GM23338 (cell line): ENCODE data around the gene ZNF507. TPM values are rescaled to one million over a fixed set of nuclear protein-coding genes. Genes with fewer than 3 reads are reported as not detected.
A peak's percentile ranks its signal among the peaks of the same experiment; 100 is the strongest.

Experiments used
- ATAC-seq: fragments of 200-7000 bp; cut with Tn5 transposase; 3 replicates; pipeline ENCODE4 v1.9.1; 2020
- DNase-seq: peaks from one replicate; pipeline ENCODE4 v3.0.0-alpha.2; 2015; ENCODE audit warnings: low spot score
- H2AFZ ChIP-seq: fragments of 200-600 bp; sonication (generic); 2 replicates; pipeline ENCODE4 v1.8.0; 2016; ENCODE audit warnings: antibody characterized with exemption, mild to moderate bottlenecking, moderate library complexity
- H3F3A ChIP-seq: fragments of 200-600 bp; sonication (generic); replicated peaks from 2 replicates; pipeline ENCODE4 v1.8.0; 2017; ENCODE audit warnings: antibody characterized with exemption, mixed run types, low read depth
- H3K27ac ChIP-seq: fragments of 200-600 bp; sonication (generic); 2 replicates; pipeline ENCODE4 v1.6.1; 2016; ENCODE audit warnings: low read depth
- H3K27me3 ChIP-seq: fragments of 200-600 bp; sonication (generic); 2 replicates; pipeline ENCODE4 v1.8.0; 2016; ENCODE audit warnings: mild to moderate bottlenecking, mixed run types, moderate library complexity; ENCODE audit not compliant: insufficient read depth
- H3K36me3 ChIP-seq: fragments of 200-600 bp; sonication (generic); 2 replicates; pipeline ENCODE4 v1.8.0; 2016; ENCODE audit warnings: mild to moderate bottlenecking; ENCODE audit not compliant: insufficient read depth
- H3K4me1 ChIP-seq: fragments of 200-600 bp; sonication (generic); 2 replicates; pipeline ENCODE4 v1.8.0; 2016; ENCODE audit warnings: mild to moderate bottlenecking, moderate library complexity; ENCODE audit not compliant: insufficient read depth
- H3K4me2 ChIP-seq: fragments of 200-600 bp; sonication (generic); 2 replicates; pipeline ENCODE4 v1.7.1; 2017; ENCODE audit warnings: mixed run types
- H3K4me3 ChIP-seq: fragments of 200-600 bp; sonication (generic); 2 replicates; pipeline ENCODE4 v1.6.1; 2016; ENCODE audit warnings: mixed run types
- H3K79me2 ChIP-seq: fragments of 200-600 bp; sonication (generic); replicated peaks from 2 replicates; pipeline ENCODE4 v1.8.0; 2017; ENCODE audit warnings: mild to moderate bottlenecking; ENCODE audit not compliant: insufficient read depth
- H3K9me2 ChIP-seq: fragments of 200-600 bp; sonication (generic); 2 replicates; pipeline ENCODE4 v1.8.0; 2017; ENCODE audit not compliant: insufficient read depth
- H4K20me1 ChIP-seq: fragments of 200-600 bp; sonication (generic); replicated peaks from 2 replicates; pipeline ENCODE4 v1.8.0; 2017; ENCODE audit warnings: mild to moderate bottlenecking; ENCODE audit not compliant: insufficient read depth
- H3K27ac Mint-ChIP-seq: 2 replicates; pipeline ENCODE4 v1.8.0; 2020; ENCODE audit warnings: inconsistent platforms, mild to moderate bottlenecking, moderate library complexity, mixed read lengths
- H3K27me3 Mint-ChIP-seq: 3 replicates; pipeline ENCODE4 v1.8.0; 2022; ENCODE audit warnings: low read depth, mild to moderate bottlenecking, moderate library complexity, mixed read lengths, inconsistent platforms; ENCODE audit not compliant: insufficient read depth, poor library complexity
- H3K36me3 Mint-ChIP-seq: 3 replicates; pipeline ENCODE4 v1.8.0; 2021; ENCODE audit warnings: low read depth, mild to moderate bottlenecking, inconsistent platforms, moderate library complexity, mixed read lengths
- H3K4me1 Mint-ChIP-seq: 3 replicates; pipeline ENCODE4 v1.8.0; 2020; ENCODE audit warnings: mild to moderate bottlenecking, inconsistent platforms, mixed read lengths
- H3K4me3 Mint-ChIP-seq: 3 replicates; pipeline ENCODE4 v1.8.0; 2021; ENCODE audit warnings: moderate library complexity, mild to moderate bottlenecking, inconsistent platforms, mixed read lengths
- H3K9me3 Mint-ChIP-seq: 3 replicates; pipeline ENCODE4 v1.8.0; 2020; ENCODE audit warnings: moderate library complexity, mild to moderate bottlenecking, inconsistent platforms, mixed read lengths
- CREB1 ChIP-seq: fragments of 250-450 bp; sonication (Bioruptor Pico); IDR thresholded peaks from 2 replicates; pipeline ENCODE4 v1.5.0; 2020; ENCODE audit warnings: low read depth, mild to moderate bottlenecking, moderate library complexity
- CTCF ChIP-seq, 2 experiments: fragments of 200-600 bp in 1 of 2; sonication (generic) in 1 of 2; conservative IDR thresholded peaks; 2 replicates each; pipeline versions ENCODE4 v1.5.1 to v1.6.1; 2016 to 2017; ENCODE audit warnings: antibody characterized with exemption in 2 of 2, low read depth in 2 of 2, mild to moderate bottlenecking in 2 of 2, moderate library complexity in 1 of 2
- ETS1 ChIP-seq: IDR thresholded peaks from 2 replicates; pipeline ENCODE4 v1.6.1; 2016; ENCODE audit warnings: antibody characterized with exemption
- EZH2 ChIP-seq: fragments of 200-600 bp; sonication (generic); IDR thresholded peaks from one replicate; pipeline ENCODE4 v1.8.0; 2017; ENCODE audit warnings: antibody characterized with exemption, mild to moderate bottlenecking, low read depth; ENCODE audit not compliant: unreplicated experiment
- JUNB ChIP-seq: IDR thresholded peaks from one replicate; pipeline ENCODE4 v1.6.1; 2016; ENCODE audit warnings: antibody characterized with exemption; ENCODE audit not compliant: unreplicated experiment
- NANOG ChIP-seq: IDR thresholded peaks from 2 replicates; pipeline ENCODE4 v1.6.1; 2016; ENCODE audit warnings: antibody characterized with exemption, borderline replicate concordance
- POLR2AphosphoS5 ChIP-seq: IDR thresholded peaks from 2 replicates; pipeline ENCODE4 v1.6.1; 2016; ENCODE audit warnings: antibody characterized with exemption, low read depth
- STAT1 ChIP-seq: IDR thresholded peaks from one replicate; pipeline ENCODE4 v1.6.1; 2016; ENCODE audit warnings: antibody characterized with exemption; ENCODE audit not compliant: unreplicated experiment
- ZNF462 ChIP-seq: fragments of 250-450 bp; sonication (Bioruptor Pico); IDR thresholded peaks from 2 replicates; pipeline ENCODE4 v1.5.0; 2020; ENCODE audit warnings: mild to moderate bottlenecking, moderate library complexity
- long read RNA-seq: library from polyadenylated mRNA; unstranded; transcript quantifications from one replicate; pipeline ENCODE4 v2.0.0, GENCODE V29; 2020; ENCODE audit not compliant: unreplicated experiment
- polyA plus RNA-seq: library from polyadenylated mRNA; unstranded; fragments of >200 nt; fragmentation: Nextera tagmentation; extraction: Ambion mirVana; gene quantifications from 2 replicates; pipeline ENCODE4 v1.2.1, GENCODE V29; 2016
- total RNA-seq: library from RNA; depleted of rRNA; stranded (reverse); fragments of >200 nt; shearing (Covaris generic); gene quantifications from 2 replicates; pipeline ENCODE4 v1.2.3, GENCODE V29; 2014; rRNA removed

Gene ZNF507
- total RNA-seq (23.4 and 23.6 TPM in 2 replicates), polyA plus RNA-seq (7.4 and 10.4 TPM in 2 replicates)
- long read RNA-seq, partial matches to known transcripts, result 2 of 4 reads
- long read RNA-seq, other reads (novel, unspliced or antisense), result 2 of 4 reads

GRCh38 chr19:32345261-32346207 lies at the start of gene ZNF507:
Gene ZNF507 (plus strand): TSS chr19:32345610. CDS start chr19:32352831, 7,221 bp downstream.
- H3K4me2 ChIP-seq, result peak within 1 kb of the TSS; percentile 84
- H3K9me2 ChIP-seq, result no peaks in the 10 kb centered on the region; the same call in 1 of the 2 replicates
- peak within 1 kb of the TSS; percentile 96 for H2AFZ ChIP-seq
- peak within 1 kb of the TSS; percentile 87 for H3K4me3 ChIP-seq
- peak; percentile 93 for DNase-seq
- no peaks in the 10 kb centered on the region for H3F3A ChIP-seq
- H3K27ac ChIP-seq, result peak within 1 kb of the TSS; percentile 89
- H3K4me1 ChIP-seq, result peaks cover 8% of the 10 kb centered on the region; the same call in 1 of the 2 replicates
- H3K27me3 ChIP-seq, result no peaks in the 10 kb centered on the region; the same call in 1 of the 2 replicates
- Mint-ChIP-seq H3K27me3 (peaks cover 3% of the 10 kb centered on the region), H3K27ac (peak within 1 kb of the TSS; percentile 98), H3K36me3 (peaks cover 19% of the 10 kb centered on the region), H3K9me3 (no peaks in the 10 kb centered on the region; the same call in 2 of the 3 replicates), H3K4me3 (peak within 1 kb of the TSS; percentile 100), H3K4me1 (no peaks in the 10 kb centered on the region; the same call in 2 of the 3 replicates)
- H4K20me1 ChIP-seq, result peaks cover 10% of the 10 kb centered on the region; the same call in 1 of the 2 replicates
- peaks cover 13% of the 10 kb centered on the region; the same call in 1 of the 2 replicates for H3K36me3 ChIP-seq
- peak; percentile 92 for ATAC-seq
- TF ChIP-seq POLR2AphosphoS5 (peak; percentile 60), ZNF462 (no peak), CTCF (conservative IDR thresholded peaks at IDR 0.05; ENCODE audit: low read depth in 2 of 2) (no peak), CREB1 (CRISPR knock-in tag) (peak; percentile 29), NANOG (no peak), ETS1 (0 out of 2 replicates have a peak, but pooled peaks have one; percentile 20), JUNB (no peak), STAT1 (no peak), EZH2 (peak; percentile 30)
- peaks cover 47% of the 10 kb centered on the region for H3K79me2 ChIP-seq
